ENCODE data around the gene MAGT1.
"Not testable (repeated sequence)": the region's sequence is repeated elsewhere in the genome, so short reads cannot be mapped to it uniquely, and the experiment has no call there.

The MAGT1 gene

GRCh38 chrX:77910108-77910840 lies 15.0 kb upstream of the MAGT1 start, which contains the start of gene ATP7A:
Gene ATP7A (plus strand): TSS chrX:77910693. CDS start chrX:77971642, 60,949 bp downstream.
- intact Hi-C loops (cut with micrococcal nuclease): loop anchor here (1.0 to 5.0 kb wide), 3 partner anchors 11 to 197 kb away; partner anchors contain the start of gene COX7B
- H3K4me3 Mint-ChIP-seq: peak within 1 kb of the TSS; percentile 92
- H3K36me3 Mint-ChIP-seq (ENCODE audit: low read depth): peaks cover 11% of the 10 kb centered on the region
- H3K4me1 Mint-ChIP-seq (ENCODE audit: low read depth): peaks cover 6% of the 10 kb centered on the region
- H3K9me3 Mint-ChIP-seq: no peaks in the 10 kb centered on the region
- no peaks in the 10 kb centered on the region for H3K27me3 Mint-ChIP-seq
- H3K27ac Mint-ChIP-seq: peak within 1 kb of the TSS; percentile 93

GRCh38 chrX:77901506-77901905 lies 6.3 kb upstream of the MAGT1 start:
- H3K36me3 Mint-ChIP-seq (ENCODE audit: low read depth): peaks cover 53% of the 10 kb centered on the region
- intact Hi-C loops (cut with micrococcal nuclease): no loop called here
- H3K27me3 Mint-ChIP-seq: no peaks in the 10 kb centered on the region
- H3K27ac Mint-ChIP-seq: no peak overlapping the region
- no peaks in the 10 kb centered on the region for H3K9me3 Mint-ChIP-seq
- H3K4me1 Mint-ChIP-seq (ENCODE audit: low read depth): peaks cover 8% of the 10 kb centered on the region
- H3K4me3 Mint-ChIP-seq: no peak overlapping the region

GRCh38 chrX:77900688-77901087 lies 5.5 kb upstream of the MAGT1 start:
- Mint-ChIP-seq H3K27me3 (no peaks in the 10 kb centered on the region), H3K27ac (peak overlapping the region; percentile 94), H3K36me3 (ENCODE audit: low read depth) (peaks cover 51% of the 10 kb centered on the region), H3K4me1 (ENCODE audit: low read depth) (peaks cover 8% of the 10 kb centered on the region), H3K4me3 (peak overlapping the region; percentile 83), H3K9me3 (no peaks in the 10 kb centered on the region)
- intact Hi-C loops (cut with micrococcal nuclease): no loop called here

- Mint-ChIP-seq H3K27me3 (no peaks in the 10 kb centered on the region), H3K36me3 (ENCODE audit: low read depth) (peaks cover 46% of the 10 kb centered on the region)
Observed at GRCh38 chrX:77899081-77899828, 4.0 kb upstream of the MAGT1 start, which contains the start of gene COX7B. Gene COX7B (plus strand): TSS chrX:77899468. CDS start chrX:77899554, 86 bp downstream.

GRCh38 chrX:77893713-77894112 lies 1.5 kb downstream of the MAGT1 start:
- Mint-ChIP-seq H3K4me1 (ENCODE audit: low read depth) (peaks cover 11% of the 10 kb centered on the region), H3K9me3 (no peaks in the 10 kb centered on the region), H3K4me3 (no peak overlapping the region), H3K27ac (no peak overlapping the region), H3K36me3 (ENCODE audit: low read depth) (peaks cover 12% of the 10 kb centered on the region), H3K27me3 (no peaks in the 10 kb centered on the region)
- intact Hi-C loops (cut with micrococcal nuclease): loop anchor here (2.0 kb wide), 1 partner anchor 211 kb away; the partner anchor contains the start of gene PGK1

More at GRCh38 chrX:77899081-77899828, 4.0 kb upstream of the MAGT1 start, which contains the start of gene COX7B:
- H3K9me3 Mint-ChIP-seq: no peaks in the 10 kb centered on the region
- peak within 1 kb of the TSS; percentile 83 for H3K4me3 Mint-ChIP-seq
- peak within 1 kb of the TSS; percentile 94 for H3K27ac Mint-ChIP-seq
- intact Hi-C loops (cut with micrococcal nuclease): loop anchor here (1.0 to 5.0 kb wide), 2 partner anchors 11 to 112 kb away; partner anchors contain the start of genes ATP7A and ATRX
- H3K4me1 Mint-ChIP-seq (ENCODE audit: low read depth): peaks cover 8% of the 10 kb centered on the region

- Mint-ChIP-seq H3K36me3 (ENCODE audit: low read depth) (peaks cover 12% of the 10 kb centered on the region), H3K27ac (no peak overlapping the region)
- intact Hi-C loops (cut with micrococcal nuclease): no loop called here
Observed at GRCh38 chrX:77892887-77893286, 2.3 kb downstream of the MAGT1 start.

GRCh38 chrX:77881418-77881817 lies 13.8 kb downstream of the MAGT1 start:
- not testable (repeated sequence) for H3K4me3 Mint-ChIP-seq

More at GRCh38 chrX:77892887-77893286, 2.3 kb downstream of the MAGT1 start:
- H3K27me3 Mint-ChIP-seq: no peaks in the 10 kb centered on the region
- H3K9me3 Mint-ChIP-seq: no peaks in the 10 kb centered on the region
- H3K4me1 Mint-ChIP-seq (ENCODE audit: low read depth): peaks cover 11% of the 10 kb centered on the region
- no peak overlapping the region for H3K4me3 Mint-ChIP-seq

GRCh38 chrX:77875372-77875771 lies 19.9 kb downstream of the MAGT1 start:
- H3K4me1 Mint-ChIP-seq (ENCODE audit: low read depth): no peaks in the 10 kb centered on the region
- H3K27me3 Mint-ChIP-seq: no peaks in the 10 kb centered on the region
- intact Hi-C loops (cut with micrococcal nuclease): loop anchor here (10.0 kb wide), 1 partner anchor 191 kb away; no protein-coding TSS in a partner anchor
- H3K9me3 Mint-ChIP-seq: no peaks in the 10 kb centered on the region
- H3K4me3 Mint-ChIP-seq: no peak overlapping the region
- H3K27ac Mint-ChIP-seq: no peak overlapping the region
- H3K36me3 Mint-ChIP-seq (ENCODE audit: low read depth): peaks cover 25% of the 10 kb centered on the region

More at GRCh38 chrX:77881418-77881817, 13.8 kb downstream of the MAGT1 start:
- H3K27me3 Mint-ChIP-seq; H3K27ac Mint-ChIP-seq; intact Hi-C loops (cut with micrococcal nuclease); H3K4me1 Mint-ChIP-seq (ENCODE audit: low read depth); H3K36me3 Mint-ChIP-seq (ENCODE audit: low read depth); H3K9me3 Mint-ChIP-seq: not testable (repeated sequence)

GRCh38 chrX:77831544-77831943 lies 63.7 kb downstream of the MAGT1 start:
- H3K36me3 Mint-ChIP-seq (ENCODE audit: low read depth): peaks cover 41% of the 10 kb centered on the region
- H3K27me3 Mint-ChIP-seq; intact Hi-C loops (cut with micrococcal nuclease); H3K9me3 Mint-ChIP-seq; H3K4me3 Mint-ChIP-seq; H3K27ac Mint-ChIP-seq; H3K4me1 Mint-ChIP-seq (ENCODE audit: low read depth): not testable (repeated sequence)

GRCh38 chrX:77821989-77822388 lies 73.2 kb downstream of the MAGT1 start:
- H3K4me3 Mint-ChIP-seq; H3K27me3 Mint-ChIP-seq; intact Hi-C loops (cut with micrococcal nuclease); H3K27ac Mint-ChIP-seq; H3K4me1 Mint-ChIP-seq (ENCODE audit: low read depth): not testable (repeated sequence)
- H3K9me3 Mint-ChIP-seq: peaks cover 12% of the 10 kb centered on the region
- peaks cover 33% of the 10 kb centered on the region for H3K36me3 Mint-ChIP-seq (ENCODE audit: low read depth)

GRCh38 chrX:77820091-77820727 lies 75.0 kb downstream of the MAGT1 start:
- Mint-ChIP-seq H3K36me3 (ENCODE audit: low read depth) (peaks cover 24% of the 10 kb centered on the region), H3K9me3 (peaks cover 12% of the 10 kb centered on the region), H3K27me3 (no peaks in the 10 kb centered on the region), H3K4me3 (no peak overlapping the region), H3K4me1 (ENCODE audit: low read depth) (no peaks in the 10 kb centered on the region), H3K27ac (no peak overlapping the region)
- intact Hi-C loops (cut with micrococcal nuclease): no loop called here

- H3K27me3 Mint-ChIP-seq: no peaks in the 10 kb centered on the region
- no peak overlapping the region for H3K4me3 Mint-ChIP-seq
- intact Hi-C loops (cut with micrococcal nuclease): no loop called here
Observed at GRCh38 chrX:77814210-77814609, 81.0 kb downstream of the MAGT1 start.

GRCh38 chrX:77802201-77802600 lies 93.0 kb downstream of the MAGT1 start:
- H3K27me3 Mint-ChIP-seq: no peaks in the 10 kb centered on the region

More at GRCh38 chrX:77814210-77814609, 81.0 kb downstream of the MAGT1 start:
- H3K36me3 Mint-ChIP-seq (ENCODE audit: low read depth): no peaks in the 10 kb centered on the region
- no peaks in the 10 kb centered on the region for H3K9me3 Mint-ChIP-seq
- no peak overlapping the region for H3K27ac Mint-ChIP-seq
- no peaks in the 10 kb centered on the region for H3K4me1 Mint-ChIP-seq (ENCODE audit: low read depth)

More at GRCh38 chrX:77802201-77802600, 93.0 kb downstream of the MAGT1 start:
- intact Hi-C loops (cut with micrococcal nuclease): no loop called here
- no peaks in the 10 kb centered on the region for H3K36me3 Mint-ChIP-seq (ENCODE audit: low read depth)
- no peaks in the 10 kb centered on the region for H3K9me3 Mint-ChIP-seq
- no peak overlapping the region for H3K4me3 Mint-ChIP-seq
- H3K4me1 Mint-ChIP-seq (ENCODE audit: low read depth): no peaks in the 10 kb centered on the region
- no peak overlapping the region for H3K27ac Mint-ChIP-seq
